CD4-positive, alpha-beta memory T cell (primary cell): Measurements from ENCODE around the gene COLEC12. TPM values are rescaled to one million over a fixed set of nuclear protein-coding genes. Genes with fewer than 3 reads are reported as not detected.

Experiments
- CTCF ChIA-PET: fragments of 350-600 bp; sonication (Branson Sonifier 250); formaldehyde crosslinking; loops from one replicate; lab custom pipeline; 2021; ENCODE audit warnings: inconsistent platforms; ENCODE audit not compliant: partially characterized antibody; lab: Charles Lee
- POLR2A ChIA-PET: fragments of 350-600 bp; sonication (Branson Sonifier 250); formaldehyde crosslinking; loops from one replicate; lab custom pipeline; 2021; ENCODE audit not compliant: partially characterized antibody; lab: Charles Lee
- DNase-seq, 5 donors: peaks; one replicate each; pipeline versions ENCODE4 v3.0.0 to v3.0.0-alpha.2; 2020 to 2022; ENCODE audit warnings: mixed read lengths in 1 of 5
- H3K27ac ChIP-seq: one replicate; pipeline ENCODE4 v1.7.0; 2013; ENCODE audit warnings: low read depth, low read length
- H3K27me3 ChIP-seq: 2 replicates; pipeline ENCODE4 v1.7.0; 2013; ENCODE audit warnings: mild to moderate bottlenecking, low read length, moderate library complexity; ENCODE audit not compliant: insufficient read depth
- H3K36me3 ChIP-seq: 2 replicates; pipeline ENCODE4 v1.7.0; 2013; ENCODE audit warnings: mild to moderate bottlenecking, low read length, moderate library complexity; ENCODE audit not compliant: insufficient read depth
- H3K4me1 ChIP-seq: 2 replicates; pipeline ENCODE4 v1.7.0; 2013; ENCODE audit warnings: mild to moderate bottlenecking, low read length, moderate library complexity; ENCODE audit not compliant: insufficient read depth
- H3K4me3 ChIP-seq, 2 donors: one replicate each; pipeline ENCODE4 v1.7.0; 2013; ENCODE audit warnings: low read length in 2 of 2, mild to moderate bottlenecking in 1 of 2
- H3K9me3 ChIP-seq, 2 donors: one replicate each; pipeline ENCODE4 v1.7.0; 2013; ENCODE audit warnings: low read length in 2 of 2, control low read depth in 1 of 2; ENCODE audit not compliant: control insufficient read depth in 1 of 2
- H3K27ac Mint-ChIP-seq, 7 donors: one replicate each; pipeline ENCODE4 v1.8.0; 2020 to 2021; ENCODE audit warnings: mixed read lengths in 7 of 7, mild to moderate bottlenecking in 6 of 7, inconsistent platforms in 3 of 7, moderate library complexity in 3 of 7
- H3K27me3 Mint-ChIP-seq, 2 donors: one replicate each; pipeline ENCODE4 v1.8.0; 2020 to 2021; ENCODE audit warnings: mixed read lengths in 2 of 2
- H3K36me3 Mint-ChIP-seq, 2 donors: one replicate each; pipeline ENCODE4 v1.8.0; 2020 to 2021; ENCODE audit warnings: mixed read lengths in 2 of 2, inconsistent platforms in 1 of 2, mild to moderate bottlenecking in 1 of 2
- H3K4me1 Mint-ChIP-seq, 4 donors: one replicate each; pipeline ENCODE4 v1.8.0; 2020 to 2021; ENCODE audit warnings: mixed read lengths in 4 of 4, mild to moderate bottlenecking in 1 of 4
- H3K4me3 Mint-ChIP-seq, 8 donors: one replicate each; pipeline ENCODE4 v1.8.0; 2020 to 2021; ENCODE audit warnings: mixed read lengths in 8 of 8, mild to moderate bottlenecking in 7 of 8, moderate library complexity in 6 of 8, inconsistent platforms in 3 of 8
- H3K9me3 Mint-ChIP-seq, 8 donors: one replicate each; pipeline ENCODE4 v1.8.0; 2020 to 2021; ENCODE audit warnings: mixed read lengths in 8 of 8, mild to moderate bottlenecking in 5 of 8, inconsistent platforms in 3 of 8, moderate library complexity in 1 of 8
- intact Hi-C: fragments of 100-400 bp; cut with micrococcal nuclease; formaldehyde crosslinking; loops from one replicate; pipeline ENCODE4 v1.15.1; 2023
- polyA plus RNA-seq, 2 donors: library from polyadenylated mRNA; unstranded; fragments of 300-500 nt; fragmentation: Illumina TruSeq; gene quantifications; one replicate each; pipeline ENCODE4 v1.2.3, GENCODE V29; 2021
- total RNA-seq, 2 experiments: library from RNA; stranded (reverse); gene quantifications; one replicate each; pipeline ENCODE4 v1.2.3, GENCODE V29; 2021

Gene COLEC12
- total and polyA plus RNA-seq, 4 experiments from 2014 or later: 0.17 to 0.28 TPM; not detected in 2

- Histone ChIP-seq H3K4me3 (no peak overlapping the region), H3K4me1 (no peaks in the 10 kb centered on the region), H3K27ac (no peak overlapping the region), H3K9me3 (no peaks in the 10 kb centered on the region), H3K27me3 (no peaks in the 10 kb centered on the region), H3K36me3 (no peaks in the 10 kb centered on the region)
- CTCF ChIA-PET: no interaction called here
- intact Hi-C loops: no loop called here
- H3K27ac Mint-ChIP-seq: no peak overlapping the region
- no peak for DNase-seq
- H3K4me3 Mint-ChIP-seq: no peak overlapping the region
- H3K9me3 Mint-ChIP-seq: no peaks in the 10 kb centered on the region
- peaks cover 4 to 10% (median 6%) of the 10 kb centered on the region in 4 donors for H3K4me1 Mint-ChIP-seq
- no peaks in the 10 kb centered on the region for H3K36me3 Mint-ChIP-seq
- peaks cover 4 to 6% of the 10 kb centered on the region in 2 donors for H3K27me3 Mint-ChIP-seq
- POLR2A ChIA-PET: no interaction called here
These were observed 173.7 kb downstream of the COLEC12 start for GRCh38 chr18:326846-327245.

- POLR2A ChIA-PET: no interaction called here
- intact Hi-C loops: no loop called here
- peaks cover 3 to 4% of the 10 kb centered on the region in 2 donors for H3K27me3 Mint-ChIP-seq
These were observed 177.3 kb downstream of the COLEC12 start for GRCh38 chr18:323253-323622.

GRCh38 chr18:321865-322467 is 178.5 kb downstream of the COLEC12 start:
- CTCF ChIA-PET: no interaction called here
- Mint-ChIP-seq H3K9me3 (no peaks in the 10 kb centered on the region), H3K4me3 (peak overlapping the region in 1 of 8 donors; percentile 12), H3K36me3 (no peaks in the 10 kb centered on the region), H3K27me3 (peaks cover 3 to 4% of the 10 kb centered on the region in 2 donors), H3K4me1 (peaks cover 4 to 10% (median 6%) of the 10 kb centered on the region in 4 donors), H3K27ac (no peak overlapping the region)
- Histone ChIP-seq H3K9me3 (no peaks in the 10 kb centered on the region), H3K27ac (no peak overlapping the region), H3K4me1 (no peaks in the 10 kb centered on the region), H3K27me3 (no peaks in the 10 kb centered on the region), H3K36me3 (no peaks in the 10 kb centered on the region), H3K4me3 (no peak overlapping the region)
- intact Hi-C loops: no loop called here
- DNase-seq: no peak
- POLR2A ChIA-PET: no interaction called here

More at GRCh38 chr18:323253-323622, 177.3 kb downstream of the COLEC12 start:
- Histone ChIP-seq H3K36me3 (no peaks in the 10 kb centered on the region), H3K9me3 (no peaks in the 10 kb centered on the region), H3K4me3 (no peak overlapping the region), H3K4me1 (no peaks in the 10 kb centered on the region), H3K27me3 (no peaks in the 10 kb centered on the region), H3K27ac (no peak overlapping the region)
- peaks cover 4 to 10% (median 6%) of the 10 kb centered on the region in 4 donors for H3K4me1 Mint-ChIP-seq
- no peaks in the 10 kb centered on the region for H3K9me3 Mint-ChIP-seq
- CTCF ChIA-PET: no interaction called here
- H3K4me3 Mint-ChIP-seq: no peak overlapping the region
- H3K36me3 Mint-ChIP-seq: no peaks in the 10 kb centered on the region
- DNase-seq: no peak
- H3K27ac Mint-ChIP-seq: no peak overlapping the region

GRCh38 chr18:320155-320554 is 180.3 kb downstream of the COLEC12 start:
- POLR2A ChIA-PET: no interaction called here
- H3K27me3 Mint-ChIP-seq: peaks cover 3 to 6% of the 10 kb centered on the region in 2 donors
- no peaks in the 10 kb centered on the region for H3K36me3 Mint-ChIP-seq
- Histone ChIP-seq H3K9me3 (no peaks in the 10 kb centered on the region), H3K4me1 (no peaks in the 10 kb centered on the region), H3K27ac (no peak overlapping the region), H3K36me3 (no peaks in the 10 kb centered on the region), H3K27me3 (no peaks in the 10 kb centered on the region), H3K4me3 (no peak overlapping the region)
- intact Hi-C loops: no loop called here
- H3K4me1 Mint-ChIP-seq: peaks cover 4 to 10% (median 6%) of the 10 kb centered on the region in 4 donors
- CTCF ChIA-PET: no interaction called here
- H3K27ac Mint-ChIP-seq: no peak overlapping the region
- H3K4me3 Mint-ChIP-seq: no peak overlapping the region
- no peaks in the 10 kb centered on the region for H3K9me3 Mint-ChIP-seq
- no peak for DNase-seq

- H3K36me3 Mint-ChIP-seq: no peaks in the 10 kb centered on the region
- ChIA-PET POLR2A (no interaction called here), CTCF (no interaction called here)
- no peak overlapping the region for H3K4me3 Mint-ChIP-seq
- H3K9me3 ChIP-seq: no peaks in the 10 kb centered on the region
- no peaks in the 10 kb centered on the region for H3K36me3 ChIP-seq
- no peaks in the 10 kb centered on the region for H3K4me1 ChIP-seq
- H3K27me3 ChIP-seq: no peaks in the 10 kb centered on the region
- no peak for DNase-seq
- H3K27ac Mint-ChIP-seq: no peak overlapping the region
- no peak overlapping the region for H3K4me3 ChIP-seq
- H3K27me3 Mint-ChIP-seq: peaks cover 3 to 6% of the 10 kb centered on the region in 2 donors
- H3K4me1 Mint-ChIP-seq: peaks cover 4 to 10% (median 6%) of the 10 kb centered on the region in 4 donors
- no peaks in the 10 kb centered on the region for H3K9me3 Mint-ChIP-seq
- intact Hi-C loops: no loop called here
- no peak overlapping the region for H3K27ac ChIP-seq
These were observed 180.8 kb downstream of the COLEC12 start for GRCh38 chr18:319720-320119.

GRCh38 chr18:318791-319291 is 181.7 kb downstream of the COLEC12 start:
- Mint-ChIP-seq H3K4me3 (no peak overlapping the region), H3K36me3 (no peaks in the 10 kb centered on the region), H3K9me3 (no peaks in the 10 kb centered on the region), H3K4me1 (peaks cover 4 to 10% (median 6%) of the 10 kb centered on the region in 4 donors), H3K27ac (peak overlapping the region in 1 of 7 donors; percentile 2), H3K27me3 (peaks cover 3 to 6% of the 10 kb centered on the region in 2 donors)
- intact Hi-C loops: no loop called here
- H3K27ac ChIP-seq: no peak overlapping the region
- no peaks in the 10 kb centered on the region for H3K9me3 ChIP-seq
- H3K4me1 ChIP-seq: no peaks in the 10 kb centered on the region
- H3K27me3 ChIP-seq: no peaks in the 10 kb centered on the region
- no peaks in the 10 kb centered on the region for H3K36me3 ChIP-seq
- no peak overlapping the region for H3K4me3 ChIP-seq
- CTCF ChIA-PET: no interaction called here
- POLR2A ChIA-PET: no interaction called here
- no peak for DNase-seq

- peaks cover 2 to 8% (median 6%) of the 10 kb centered on the region in 4 donors for H3K4me1 Mint-ChIP-seq
- no peak overlapping the region for H3K4me3 Mint-ChIP-seq
- H3K27me3 ChIP-seq: no peaks in the 10 kb centered on the region
- POLR2A ChIA-PET: no interaction called here
- H3K36me3 ChIP-seq: no peaks in the 10 kb centered on the region
- no peaks in the 10 kb centered on the region for H3K4me1 ChIP-seq
- no peak overlapping the region for H3K27ac ChIP-seq
- H3K4me3 ChIP-seq: no peak overlapping the region
- no peaks in the 10 kb centered on the region for H3K36me3 Mint-ChIP-seq
- intact Hi-C loops: no loop called here
- H3K27ac Mint-ChIP-seq: no peak overlapping the region
- no peak for DNase-seq
- peaks cover 3 to 6% of the 10 kb centered on the region in 2 donors for H3K27me3 Mint-ChIP-seq
- CTCF ChIA-PET: no interaction called here
- no peaks in the 10 kb centered on the region for H3K9me3 ChIP-seq
- H3K9me3 Mint-ChIP-seq: no peaks in the 10 kb centered on the region
These were observed 182.9 kb downstream of the COLEC12 start for GRCh38 chr18:317618-318017.
